ENCODE data around the gene ZNF618.
"Not testable (repeated sequence)": the region's sequence is repeated elsewhere in the genome, so short reads cannot be mapped to it uniquely, and the experiment has no call there.

The ZNF618 gene

GRCh38 chr9:114081441-114082016, 205.4 kb downstream of the ZNF618 start:
- Mint-ChIP-seq H3K9me3 (ENCODE audit: low read depth) (no peaks in the 10 kb centered on the region), H3K4me1 (ENCODE audit: low read depth) (peaks cover 1% of the 10 kb centered on the region), H3K4me3 (no peak overlapping the region), H3K27ac (no peak overlapping the region), H3K27me3 (peaks cover 1% of the 10 kb centered on the region), H3K36me3 (no peaks in the 10 kb centered on the region)

GRCh38 chr9:114082017-114082762, 206.1 kb downstream of the ZNF618 start:
- no peak overlapping the region for H3K27ac Mint-ChIP-seq
- H3K36me3 Mint-ChIP-seq, result no peaks in the 10 kb centered on the region

GRCh38 chr9:114082763-114083412, 206.8 kb downstream of the ZNF618 start:
- H3K4me3 Mint-ChIP-seq; H3K27ac Mint-ChIP-seq; H3K27me3 Mint-ChIP-seq; H3K4me1 Mint-ChIP-seq (ENCODE audit: low read depth); H3K9me3 Mint-ChIP-seq (ENCODE audit: low read depth); H3K36me3 Mint-ChIP-seq: not testable (repeated sequence)

More at GRCh38 chr9:114082017-114082762, 206.1 kb downstream of the ZNF618 start:
- Mint-ChIP-seq H3K4me3 (no peak overlapping the region), H3K4me1 (ENCODE audit: low read depth) (peaks cover 1% of the 10 kb centered on the region), H3K27me3 (no peaks in the 10 kb centered on the region), H3K9me3 (ENCODE audit: low read depth) (no peaks in the 10 kb centered on the region)

GRCh38 chr9:114083666-114084065, 207.6 kb downstream of the ZNF618 start:
- no peak overlapping the region for H3K4me3 Mint-ChIP-seq
- H3K27me3 Mint-ChIP-seq, result no peaks in the 10 kb centered on the region
- H3K27ac Mint-ChIP-seq, result no peak overlapping the region
- no peaks in the 10 kb centered on the region for H3K9me3 Mint-ChIP-seq (ENCODE audit: low read depth)
- H3K36me3 Mint-ChIP-seq, result no peaks in the 10 kb centered on the region
- H3K4me1 Mint-ChIP-seq (ENCODE audit: low read depth), result peaks cover 1% of the 10 kb centered on the region

GRCh38 chr9:114084282-114085073, 208.4 kb downstream of the ZNF618 start:
- Mint-ChIP-seq H3K27ac (no peak overlapping the region), H3K4me1 (ENCODE audit: low read depth) (peaks cover 1% of the 10 kb centered on the region), H3K4me3 (no peak overlapping the region), H3K36me3 (no peaks in the 10 kb centered on the region), H3K27me3 (no peaks in the 10 kb centered on the region), H3K9me3 (ENCODE audit: low read depth) (no peaks in the 10 kb centered on the region)

GRCh38 chr9:114085387-114085789, 209.3 kb downstream of the ZNF618 start:
- Mint-ChIP-seq H3K27me3 (no peaks in the 10 kb centered on the region), H3K4me1 (ENCODE audit: low read depth) (peaks cover 1% of the 10 kb centered on the region), H3K9me3 (ENCODE audit: low read depth) (no peaks in the 10 kb centered on the region), H3K36me3 (no peaks in the 10 kb centered on the region), H3K4me3 (no peak overlapping the region), H3K27ac (no peak overlapping the region)

- no peaks in the 10 kb centered on the region for H3K9me3 Mint-ChIP-seq (ENCODE audit: low read depth)
- peaks cover 1% of the 10 kb centered on the region for H3K4me1 Mint-ChIP-seq (ENCODE audit: low read depth)
Observed at GRCh38 chr9:114086009-114086408, 209.9 kb downstream of the ZNF618 start.

GRCh38 chr9:114086607-114087006, 210.5 kb downstream of the ZNF618 start:
- no peak overlapping the region for H3K27ac Mint-ChIP-seq
- H3K27me3 Mint-ChIP-seq, result no peaks in the 10 kb centered on the region
- no peaks in the 10 kb centered on the region for H3K36me3 Mint-ChIP-seq
- H3K4me3 Mint-ChIP-seq, result no peak overlapping the region
- peaks cover 1% of the 10 kb centered on the region for H3K4me1 Mint-ChIP-seq (ENCODE audit: low read depth)
- H3K9me3 Mint-ChIP-seq (ENCODE audit: low read depth), result no peaks in the 10 kb centered on the region

More at GRCh38 chr9:114086009-114086408, 209.9 kb downstream of the ZNF618 start:
- no peaks in the 10 kb centered on the region for H3K36me3 Mint-ChIP-seq
- no peak overlapping the region for H3K27ac Mint-ChIP-seq
- H3K4me3 Mint-ChIP-seq, result no peak overlapping the region
- H3K27me3 Mint-ChIP-seq, result no peaks in the 10 kb centered on the region

- Mint-ChIP-seq H3K36me3 (no peaks in the 10 kb centered on the region), H3K9me3 (ENCODE audit: low read depth) (no peaks in the 10 kb centered on the region), H3K4me1 (ENCODE audit: low read depth) (no peaks in the 10 kb centered on the region), H3K27ac (no peak overlapping the region), H3K4me3 (no peak overlapping the region), H3K27me3 (peaks cover 1% of the 10 kb centered on the region)
Observed at GRCh38 chr9:114087721-114088120, 211.6 kb downstream of the ZNF618 start.

GRCh38 chr9:114088571-114089170, 212.6 kb downstream of the ZNF618 start:
- Mint-ChIP-seq H3K4me3 (no peak overlapping the region), H3K4me1 (ENCODE audit: low read depth) (no peaks in the 10 kb centered on the region), H3K36me3 (no peaks in the 10 kb centered on the region), H3K27ac (no peak overlapping the region), H3K27me3 (peaks cover 2% of the 10 kb centered on the region), H3K9me3 (ENCODE audit: low read depth) (no peaks in the 10 kb centered on the region)

- Mint-ChIP-seq H3K27ac (no peak overlapping the region), H3K4me1 (ENCODE audit: low read depth) (no peaks in the 10 kb centered on the region), H3K36me3 (no peaks in the 10 kb centered on the region), H3K4me3 (no peak overlapping the region), H3K9me3 (ENCODE audit: low read depth) (no peaks in the 10 kb centered on the region), H3K27me3 (peaks cover 2% of the 10 kb centered on the region)
Observed at GRCh38 chr9:114089206-114089840, 213.2 kb downstream of the ZNF618 start.

- no peak overlapping the region for H3K27ac Mint-ChIP-seq
- no peaks in the 10 kb centered on the region for H3K36me3 Mint-ChIP-seq
- no peaks in the 10 kb centered on the region for H3K9me3 Mint-ChIP-seq (ENCODE audit: low read depth)
- no peaks in the 10 kb centered on the region for H3K4me1 Mint-ChIP-seq (ENCODE audit: low read depth)
- peaks cover 8% of the 10 kb centered on the region for H3K27me3 Mint-ChIP-seq
- no peak overlapping the region for H3K4me3 Mint-ChIP-seq
Observed at GRCh38 chr9:114090798-114091197, 214.7 kb downstream of the ZNF618 start.

- Mint-ChIP-seq H3K4me3 (no peak overlapping the region), H3K27me3 (peaks cover 14% of the 10 kb centered on the region), H3K27ac (no peak overlapping the region), H3K9me3 (ENCODE audit: low read depth) (no peaks in the 10 kb centered on the region), H3K36me3 (no peaks in the 10 kb centered on the region), H3K4me1 (ENCODE audit: low read depth) (peaks cover 3% of the 10 kb centered on the region)
Observed at GRCh38 chr9:114091711-114092110, 215.6 kb downstream of the ZNF618 start.

- no peaks in the 10 kb centered on the region for H3K36me3 Mint-ChIP-seq
- no peak overlapping the region for H3K4me3 Mint-ChIP-seq
- no peaks in the 10 kb centered on the region for H3K9me3 Mint-ChIP-seq (ENCODE audit: low read depth)
- H3K4me1 Mint-ChIP-seq (ENCODE audit: low read depth), result peaks cover 5% of the 10 kb centered on the region
- peaks cover 17% of the 10 kb centered on the region for H3K27me3 Mint-ChIP-seq
- H3K27ac Mint-ChIP-seq, result no peak overlapping the region
Observed at GRCh38 chr9:114092336-114092735, 216.2 kb downstream of the ZNF618 start.
